Measurements from ENCODE around the gene ADARB2.

The ADARB2 gene

GRCh38 chr10:1411451-1411850 lies 325.9 kb downstream of the ADARB2 start:
- DNase-seq (ENCODE audit: low read depth in 1 of 2, low spot score in 1 of 2): no peak
- TF ChIP-seq GABPA (IDR thresholded peaks at IDR 0.05; ENCODE audit: low read depth): no peak
- no peak for TF ChIP-seq REST (IDR thresholded peaks at IDR 0.05; ENCODE audit: insufficient replicate concordance, low read depth)
- no peak for TF ChIP-seq POLR2AphosphoS5 (IDR thresholded peaks at IDR 0.05; ENCODE audit: low read depth)
- no peak for TF ChIP-seq CTCF (IDR thresholded peaks at IDR 0.05; ENCODE audit: insufficient read depth, low read length)
- no peak for TF ChIP-seq SPI1 (IDR thresholded peaks at IDR 0.05; ENCODE audit: borderline replicate concordance, low read depth)
- H3K27ac ChIP-seq (replicated peaks): no peak overlapping the region
- H3K27me3 ChIP-seq (ENCODE audit: insufficient read depth, poor library complexity, severe bottlenecking): no peaks in the 10 kb centered on the region
- no peak overlapping the region for H3K4me3 ChIP-seq (replicated peaks; ENCODE audit: insufficient read depth, low read length)

- Histone ChIP-seq H3K27me3 (ENCODE audit: insufficient read depth, poor library complexity, severe bottlenecking) (no peaks in the 10 kb centered on the region), H3K4me3 (replicated peaks; ENCODE audit: insufficient read depth, low read length) (no peak overlapping the region), H3K27ac (replicated peaks) (no peak overlapping the region)
- TF ChIP-seq POLR2AphosphoS5 (IDR thresholded peaks at IDR 0.05; ENCODE audit: low read depth) (no peak), SPI1 (IDR thresholded peaks at IDR 0.05; ENCODE audit: borderline replicate concordance, low read depth) (no peak), CTCF (IDR thresholded peaks at IDR 0.05; ENCODE audit: insufficient read depth, low read length) (no peak), GABPA (IDR thresholded peaks at IDR 0.05; ENCODE audit: low read depth) (no peak), REST (IDR thresholded peaks at IDR 0.05; ENCODE audit: insufficient replicate concordance, low read depth) (no peak)
- DNase-seq (ENCODE audit: low read depth in 1 of 2, low spot score in 1 of 2): no peak
Measured at GRCh38 chr10:1410469-1411395, 326.6 kb downstream of the ADARB2 start.

- no peak for TF ChIP-seq POLR2AphosphoS5 (IDR thresholded peaks at IDR 0.05; ENCODE audit: low read depth)
- no peak for TF ChIP-seq CTCF (IDR thresholded peaks at IDR 0.05; ENCODE audit: insufficient read depth, low read length)
- TF ChIP-seq REST (IDR thresholded peaks at IDR 0.05; ENCODE audit: insufficient replicate concordance, low read depth): no peak
- TF ChIP-seq GABPA (IDR thresholded peaks at IDR 0.05; ENCODE audit: low read depth): no peak
- TF ChIP-seq SPI1 (IDR thresholded peaks at IDR 0.05; ENCODE audit: borderline replicate concordance, low read depth): no peak
- Histone ChIP-seq H3K27me3 (ENCODE audit: insufficient read depth, poor library complexity, severe bottlenecking) (no peaks in the 10 kb centered on the region), H3K4me3 (replicated peaks; ENCODE audit: insufficient read depth, low read length) (no peak overlapping the region), H3K27ac (replicated peaks) (no peak overlapping the region)
- DNase-seq (ENCODE audit: low read depth in 1 of 2, low spot score in 1 of 2): no peak
Measured at GRCh38 chr10:1410032-1410431, 327.3 kb downstream of the ADARB2 start.

All from HL-60 (cell line).